H9 (cell line): ENCODE data around the gene TENM4. TPM values are rescaled to one million over a fixed set of nuclear protein-coding genes. Genes with fewer than 3 reads are reported as not detected.

ENCODE experiments used
- DNase-seq: peaks from one replicate; pipeline ENCODE4 v3.0.0-alpha.2; 2017
- H2AFZ ChIP-seq: one replicate; pipeline ENCODE4 v1.6.1; 2013; ENCODE audit warnings: mild to moderate bottlenecking, low read length, control low read depth, moderate library complexity
- H2AK5ac ChIP-seq: 2 replicates; pipeline ENCODE4 v1.6.1; 2013; ENCODE audit warnings: low read length, control low read depth, mixed read lengths; ENCODE audit not compliant: insufficient read length
- H2BK120ac ChIP-seq: one replicate; pipeline ENCODE4 v1.6.1; 2013; ENCODE audit warnings: low read depth, mild to moderate bottlenecking, low read length, control low read depth, inconsistent platforms; ENCODE audit not compliant: poor library complexity, severe bottlenecking
- H2BK12ac ChIP-seq: 2 replicates; pipeline ENCODE4 v1.6.1; 2013; ENCODE audit warnings: low read length, control low read depth, mixed read lengths, low read depth; ENCODE audit not compliant: insufficient read length
- H2BK15ac ChIP-seq: 2 replicates; pipeline ENCODE4 v1.6.1; 2013; ENCODE audit warnings: low read depth, low read length, control low read depth
- H2BK20ac ChIP-seq: one replicate; pipeline ENCODE4 v1.6.1; 2013; ENCODE audit warnings: low read depth, mild to moderate bottlenecking, low read length, control low read depth, inconsistent platforms; ENCODE audit not compliant: poor library complexity, severe bottlenecking
- H2BK5ac ChIP-seq: 2 replicates; pipeline ENCODE4 v1.6.1; 2013; ENCODE audit warnings: low read length, control low read depth, mixed read lengths; ENCODE audit not compliant: insufficient read length
- H3K14ac ChIP-seq: 2 replicates; pipeline ENCODE4 v1.6.1; 2013; ENCODE audit warnings: low read length, control low read depth; ENCODE audit not compliant: insufficient read depth
- H3K18ac ChIP-seq: 2 replicates; pipeline ENCODE4 v1.6.1; 2013; ENCODE audit warnings: low read depth, mild to moderate bottlenecking, mixed read lengths, low read length, control low read depth; ENCODE audit not compliant: insufficient read length
- H3K23ac ChIP-seq: 2 replicates; pipeline ENCODE4 v1.6.1; 2013; ENCODE audit warnings: low read length, control low read depth, mixed read lengths, low read depth; ENCODE audit not compliant: insufficient read length
- H3K23me2 ChIP-seq: 2 replicates; pipeline ENCODE4 v1.6.1; 2013; ENCODE audit warnings: low read depth, mild to moderate bottlenecking, mixed read lengths, low read length, control low read depth; ENCODE audit not compliant: insufficient read length, poor library complexity, severe bottlenecking
- H3K27ac ChIP-seq: 2 replicates; pipeline ENCODE4 v1.5.1; 2013; ENCODE audit warnings: low read length, control low read depth, mixed read lengths, low read depth; ENCODE audit not compliant: insufficient read length
- H3K27me3 ChIP-seq: 2 replicates; pipeline ENCODE4 v1.6.1; 2013; ENCODE audit warnings: low read length, control low read depth, inconsistent platforms; ENCODE audit not compliant: insufficient read depth
- H3K4ac ChIP-seq: 2 replicates; pipeline ENCODE4 v1.6.1; 2013; ENCODE audit warnings: low read depth, mild to moderate bottlenecking, control low read depth, inconsistent platforms, low read length, moderate library complexity
- H3K4me1 ChIP-seq: 2 replicates; pipeline ENCODE4 v1.6.1; 2013; ENCODE audit warnings: low read length, control low read depth, inconsistent platforms; ENCODE audit not compliant: insufficient read depth
- H3K4me2 ChIP-seq: 2 replicates; pipeline ENCODE4 v1.6.1; 2013; ENCODE audit warnings: low read length, control low read depth, mixed read lengths; ENCODE audit not compliant: insufficient read length, insufficient read depth
- H3K56ac ChIP-seq: 2 replicates; pipeline ENCODE4 v1.6.1; 2013; ENCODE audit warnings: low read depth, mild to moderate bottlenecking, mixed read lengths, low read length, control low read depth; ENCODE audit not compliant: insufficient read length
- H3K79me1 ChIP-seq: 2 replicates; pipeline ENCODE4 v1.6.1; 2013; ENCODE audit warnings: low read depth, mild to moderate bottlenecking, moderate library complexity, low read length, control low read depth, inconsistent platforms; ENCODE audit not compliant: insufficient read depth, poor library complexity, severe bottlenecking
- H3K79me2 ChIP-seq: 2 replicates; pipeline ENCODE4 v1.6.1; 2013; ENCODE audit warnings: low read length, control low read depth, inconsistent platforms; ENCODE audit not compliant: insufficient read depth
- H3K9ac ChIP-seq: 2 replicates; pipeline ENCODE4 v1.6.1; 2013; ENCODE audit warnings: low read length, control low read depth, mixed read lengths; ENCODE audit not compliant: insufficient read length; ENCODE audit errors: extremely low read depth
- H3K9me3 ChIP-seq: one replicate; pipeline ENCODE4 v1.6.1; 2013; ENCODE audit warnings: low read depth, low read length, inconsistent platforms; ENCODE audit not compliant: control insufficient read depth
- H3T11ph ChIP-seq: one replicate; pipeline ENCODE4 v1.6.1; 2013; ENCODE audit warnings: mild to moderate bottlenecking, low read length, control low read depth, inconsistent platforms
- H4K20me1 ChIP-seq: one replicate; pipeline ENCODE4 v1.6.1; 2013; ENCODE audit not compliant: control insufficient read depth, insufficient read length, insufficient read depth
- H4K5ac ChIP-seq: 2 replicates; pipeline ENCODE4 v1.6.1; 2013; ENCODE audit warnings: low read depth, mild to moderate bottlenecking, mixed read lengths, low read length, control low read depth; ENCODE audit not compliant: insufficient read length
- H4K8ac ChIP-seq: replicated peaks from 2 replicates; pipeline ENCODE4 v1.6.1; 2013; ENCODE audit warnings: low read length, control low read depth, mixed read lengths, low read depth; ENCODE audit not compliant: insufficient read length
- H4K91ac ChIP-seq: 2 replicates; pipeline ENCODE4 v1.6.1; 2013; ENCODE audit warnings: low read depth, mild to moderate bottlenecking, moderate library complexity, mixed read lengths, low read length, control low read depth; ENCODE audit not compliant: insufficient read length
- H3K27ac Mint-ChIP-seq, 3 experiments: 2 replicates in 2 of 3; 3 replicates in 1 of 3; pipeline ENCODE4 v1.8.0; 2020 to 2021; ENCODE audit warnings: mixed read lengths in 3 of 3, mild to moderate bottlenecking in 1 of 3, moderate library complexity in 1 of 3
- H3K27me3 Mint-ChIP-seq: 2 replicates; pipeline ENCODE4 v1.8.0; 2021; ENCODE audit warnings: low read depth, mild to moderate bottlenecking, moderate library complexity, mixed read lengths
- H3K36me3 Mint-ChIP-seq, 3 experiments: 2 replicates in 2 of 3; 3 replicates in 1 of 3; pipeline ENCODE4 v1.8.0; 2020 to 2021; ENCODE audit warnings: low read depth in 3 of 3, mixed read lengths in 3 of 3; ENCODE audit not compliant: insufficient read depth in 1 of 3
- H3K4me1 Mint-ChIP-seq, 2 experiments: 2 replicates each; pipeline ENCODE4 v1.8.0; 2020; ENCODE audit warnings: mixed read lengths in 2 of 2
- H3K4me3 Mint-ChIP-seq, 2 experiments: 2 replicates in 1 of 2; 3 replicates in 1 of 2; pipeline ENCODE4 v1.8.0; 2020 to 2021; ENCODE audit warnings: mild to moderate bottlenecking in 2 of 2, mixed read lengths in 2 of 2, moderate library complexity in 1 of 2
- H3K9me3 Mint-ChIP-seq, 2 experiments: 2 replicates in 1 of 2; 3 replicates in 1 of 2; pipeline ENCODE4 v1.8.0; 2020; ENCODE audit warnings: mild to moderate bottlenecking in 2 of 2, mixed read lengths in 2 of 2, moderate library complexity in 1 of 2
- WGBS: extraction: QIAGEN DNeasy Blood & Tissue Kit; methylation state at CpG from one replicate; pipeline ENCODE4 v1.1.7; 2013; ENCODE audit warnings: missing lambda C conversion rate, low lambda C conversion rate, mixed read lengths; ENCODE audit not compliant: insufficient read length; ENCODE audit errors: extremely low coverage; 5-methylcytosine and 5-hydroxymethylcytosine counted together
- total RNA-seq: library from RNA; stranded (reverse); gene quantifications from 2 replicates; pipeline ENCODE4 v1.2.1, GENCODE V29; 2021
- TF ChIP-seq, protein P1 (sequence below): fragments of 200-600 bp; sonication (generic); conservative IDR thresholded peaks from 3 replicates; pipeline ENCODE4 v1.8.0; 2021; ENCODE audit warnings: antibody characterized with exemption, mild to moderate bottlenecking

TENM4 gene
- total RNA-seq, 1 experiment from 2014 or later = 4.6 TPM

DNA sequence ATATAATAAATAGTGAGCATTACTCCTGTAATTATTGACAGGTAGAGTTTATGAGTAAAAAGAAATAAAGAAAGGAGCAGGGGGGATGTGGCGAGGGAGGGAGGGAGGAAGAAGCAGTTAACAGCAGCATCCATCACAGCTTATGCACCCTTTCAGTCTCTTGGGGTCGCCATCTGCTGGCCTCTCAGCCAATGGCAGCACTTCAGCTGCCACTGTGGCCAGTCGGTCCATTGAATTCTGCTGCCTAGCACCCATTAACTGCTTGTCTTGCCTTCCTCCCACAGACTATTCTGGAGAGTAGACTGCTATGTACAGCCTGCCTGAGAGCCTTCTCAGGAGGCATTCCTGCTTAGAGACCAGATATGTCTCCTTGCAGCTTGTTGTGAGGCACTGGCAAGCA, 388.3 kb downstream of the TENM4 start:
- Histone ChIP-seq H3K4me2 (no peak overlapping the region), H3K18ac (no peak overlapping the region), H2BK5ac (no peak overlapping the region), H2AFZ (no peak overlapping the region), H4K5ac (no peak overlapping the region), H2BK15ac (no peak overlapping the region), H3K9me3 (no peaks in the 10 kb centered on the region), H3K4me1 (no peaks in the 10 kb centered on the region), H3K4ac (no peak overlapping the region), H3K79me1 (no peaks in the 10 kb centered on the region), H3K79me2 (no peaks in the 10 kb centered on the region), H3K27me3 (no peaks in the 10 kb centered on the region), H3K56ac (no peak overlapping the region), H2AK5ac (no peak overlapping the region), H3K23ac (no peak overlapping the region), H3K27ac (no peak overlapping the region), H2BK12ac (no peak overlapping the region), H3K9ac (no peak overlapping the region), H2BK120ac (no peak overlapping the region), H3K23me2 (no peaks in the 10 kb centered on the region), H4K91ac (no peak overlapping the region), H4K20me1 (no peaks in the 10 kb centered on the region), H2BK20ac (no peak overlapping the region), H4K8ac (no peak overlapping the region), H3K14ac (no peak overlapping the region), H3T11ph (no peak overlapping the region)
- Mint-ChIP-seq H3K27me3 (peaks cover 2% of the 10 kb centered on the region; the same call in 1 of the 2 replicates), H3K4me1 (peaks cover 11 to 13% of the 10 kb centered on the region in 2 experiments), H3K4me3 (no peak overlapping the region), H3K9me3 (no peaks in the 10 kb centered on the region), H3K36me3 (no peaks in the 10 kb centered on the region), H3K27ac (no peak overlapping the region)
- peak; percentile 52 for DNase-seq
- no CpG with 5 or more reads among the region's 3 CpGs for WGBS
- TF ChIP-seq, protein P1, sequence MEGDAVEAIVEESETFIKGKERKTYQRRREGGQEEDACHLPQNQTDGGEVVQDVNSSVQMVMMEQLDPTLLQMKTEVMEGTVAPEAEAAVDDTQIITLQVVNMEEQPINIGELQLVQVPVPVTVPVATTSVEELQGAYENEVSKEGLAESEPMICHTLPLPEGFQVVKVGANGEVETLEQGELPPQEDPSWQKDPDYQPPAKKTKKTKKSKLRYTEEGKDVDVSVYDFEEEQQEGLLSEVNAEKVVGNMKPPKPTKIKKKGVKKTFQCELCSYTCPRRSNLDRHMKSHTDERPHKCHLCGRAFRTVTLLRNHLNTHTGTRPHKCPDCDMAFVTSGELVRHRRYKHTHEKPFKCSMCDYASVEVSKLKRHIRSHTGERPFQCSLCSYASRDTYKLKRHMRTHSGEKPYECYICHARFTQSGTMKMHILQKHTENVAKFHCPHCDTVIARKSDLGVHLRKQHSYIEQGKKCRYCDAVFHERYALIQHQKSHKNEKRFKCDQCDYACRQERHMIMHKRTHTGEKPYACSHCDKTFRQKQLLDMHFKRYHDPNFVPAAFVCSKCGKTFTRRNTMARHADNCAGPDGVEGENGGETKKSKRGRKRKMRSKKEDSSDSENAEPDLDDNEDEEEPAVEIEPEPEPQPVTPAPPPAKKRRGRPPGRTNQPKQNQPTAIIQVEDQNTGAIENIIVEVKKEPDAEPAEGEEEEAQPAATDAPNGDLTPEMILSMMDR = peak; percentile 57
